Limb (tissue), 2 donors: ENCODE results near the gene TGM1.
"Not testable (repeated sequence)": the region's sequence is repeated elsewhere in the genome, so short reads cannot be mapped to it uniquely, and the experiment has no call there.

ENCODE experiments used
- DNase-seq, 2 donors: peaks; one replicate each; pipeline ENCODE4 v3.0.0-alpha.2; 2016; ENCODE audit errors: extremely low spot score in 2 of 2

TGM1 gene

GRCh38 chr14:24234095-24235005, 28.6 kb downstream of the TGM1 start:
- DNase-seq: no peak

GRCh38 chr14:24233538-24233866, 29.5 kb downstream of the TGM1 start:
- no peak for DNase-seq

DNA sequence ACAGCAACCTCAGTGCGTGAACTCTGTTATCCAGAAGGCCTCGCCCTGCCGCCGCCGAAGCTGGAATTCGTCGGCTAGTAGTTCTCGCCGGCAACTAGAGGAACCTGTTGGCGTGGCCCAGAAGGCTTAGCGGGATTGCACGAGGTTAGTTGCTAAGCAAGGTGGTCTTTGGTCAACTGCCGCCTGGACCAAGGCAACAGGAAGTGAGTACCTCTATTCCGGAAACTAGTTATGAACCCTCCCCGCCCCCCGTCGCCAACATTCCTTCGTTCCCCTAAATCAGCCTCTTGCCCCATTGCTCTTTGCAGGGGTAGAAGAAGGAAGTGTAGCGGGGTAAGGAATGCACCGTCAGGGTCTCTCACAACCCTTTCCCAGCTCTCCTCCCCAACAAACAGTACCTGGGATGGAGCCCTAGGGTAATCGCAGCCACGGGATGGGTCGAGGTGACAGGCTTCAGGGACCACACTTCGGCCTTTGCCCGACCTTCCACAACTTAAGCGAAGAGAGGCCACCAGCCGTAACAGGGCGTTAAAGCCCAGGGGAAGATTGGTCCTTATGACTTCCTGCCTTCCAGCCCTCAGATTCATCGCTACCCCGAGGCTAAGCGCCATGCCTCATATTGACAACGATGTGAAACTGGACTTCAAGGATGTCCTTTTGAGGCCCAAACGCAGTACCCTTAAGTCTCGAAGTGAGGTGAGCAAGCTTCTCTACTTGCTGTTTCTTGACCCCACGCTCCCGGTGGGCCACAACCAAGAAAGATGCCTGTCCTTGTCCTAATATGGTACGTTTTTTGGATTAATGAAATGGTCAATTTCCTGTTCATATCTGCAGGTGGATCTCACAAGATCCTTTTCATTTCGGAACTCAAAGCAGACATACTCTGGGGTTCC, 30.1 kb downstream of the TGM1 start, which contains the start of gene GMPR2:
GMPR2 (plus strand) TSS at position 285 of the 893 bp plus-strand sequence; CDS start at position 610, 325 bp downstream.
- DNase-seq: no peak

DNA sequence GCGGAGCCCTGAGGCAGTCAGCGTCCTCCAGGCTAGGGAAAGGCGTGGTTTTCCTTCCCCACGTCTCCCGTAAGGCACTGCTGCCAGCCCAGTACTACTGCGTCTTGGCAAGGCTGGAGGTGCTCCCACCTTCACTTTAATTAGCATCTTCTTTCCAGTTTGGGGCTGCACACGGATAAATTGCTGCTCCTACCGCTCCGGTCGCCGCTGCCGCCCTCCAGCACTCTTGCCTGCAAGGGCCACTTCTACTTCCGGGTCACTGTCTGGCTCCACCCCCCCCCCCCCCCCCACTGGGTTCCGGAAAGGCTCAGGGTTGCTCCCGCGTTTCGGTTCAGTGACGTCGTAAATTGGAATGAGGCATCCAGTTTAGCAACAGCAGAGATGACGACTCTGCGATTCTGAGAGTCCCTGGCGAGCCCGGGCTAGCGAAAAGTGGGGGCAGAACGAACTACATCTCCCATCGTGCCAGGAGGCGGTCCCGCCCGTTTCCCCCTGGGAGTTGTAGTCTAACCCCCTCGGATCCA, 30.8 kb downstream of the TGM1 start, which contains the start of gene NEDD8:
NEDD8 (minus strand) TSS at position 247 of the 524 bp plus-strand sequence; CDS start at position 147, 100 bp downstream.
- peak; percentile 91 to 96 for DNase-seq

GRCh38 chr14:24231263-24232120, 31.5 kb downstream of the TGM1 start:
- DNase-seq: peak in 1 of 2 donors; percentile 42

DNA sequence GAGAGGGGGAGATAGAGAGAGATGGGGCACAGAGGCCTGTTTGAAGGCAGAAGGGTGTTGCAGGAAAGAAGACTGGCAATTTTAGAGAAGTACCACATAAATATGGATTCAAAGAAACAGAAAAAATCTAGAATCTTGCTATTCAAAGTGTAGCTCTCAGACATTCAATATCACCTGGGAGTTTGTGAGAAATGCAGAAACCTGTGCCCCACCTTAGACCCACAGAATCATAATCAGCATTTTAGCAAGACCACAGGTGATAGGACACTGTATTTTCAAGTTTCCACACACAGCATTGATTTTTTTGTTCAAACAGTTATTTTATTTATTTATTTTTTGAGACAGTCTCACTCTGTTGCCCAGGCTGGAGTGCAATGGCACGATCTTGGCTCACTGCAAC, 34.1 kb downstream of the TGM1 start:
- no peak for DNase-seq

DNA sequence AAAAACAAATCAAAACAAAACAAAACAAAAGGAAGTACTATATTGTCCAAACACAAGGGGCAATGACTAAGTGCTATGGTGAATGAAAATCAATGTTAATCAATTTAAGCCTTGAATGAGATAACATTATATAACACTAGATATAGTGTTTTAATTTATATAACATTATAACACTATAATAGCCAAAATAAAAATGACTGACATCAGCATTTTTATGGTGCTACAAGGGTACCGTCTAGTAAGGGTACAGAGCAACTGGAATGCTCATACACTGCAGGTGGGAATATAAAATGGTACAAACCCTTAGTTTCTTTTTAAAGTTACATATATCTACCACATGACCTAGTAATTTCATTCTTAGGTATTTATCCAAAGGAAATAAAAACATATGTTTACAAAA, 36.5 kb downstream of the TGM1 start:
- no peak for DNase-seq

DNA sequence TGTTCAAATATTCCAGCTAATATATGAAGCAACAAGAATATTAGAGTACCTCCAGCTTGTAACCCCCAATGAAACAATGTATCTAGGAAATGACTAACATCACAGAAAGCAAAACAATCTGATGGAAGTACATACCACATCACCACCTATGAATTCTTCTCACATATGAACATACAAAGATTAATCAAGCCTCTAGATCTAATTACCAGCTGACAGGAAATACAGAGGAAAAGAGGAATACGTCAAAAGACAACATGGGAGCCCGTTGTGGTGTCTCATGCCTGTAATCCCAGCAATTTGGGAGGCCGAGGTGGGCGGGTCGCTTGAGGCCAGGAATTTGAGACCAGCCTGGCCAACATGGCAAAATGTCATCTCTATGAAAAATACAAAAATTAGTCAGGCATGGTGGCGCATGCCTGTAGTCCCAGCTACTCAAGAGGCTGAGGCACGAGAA, 38.3 kb downstream of the TGM1 start:
- DNase-seq: no peak

DNA sequence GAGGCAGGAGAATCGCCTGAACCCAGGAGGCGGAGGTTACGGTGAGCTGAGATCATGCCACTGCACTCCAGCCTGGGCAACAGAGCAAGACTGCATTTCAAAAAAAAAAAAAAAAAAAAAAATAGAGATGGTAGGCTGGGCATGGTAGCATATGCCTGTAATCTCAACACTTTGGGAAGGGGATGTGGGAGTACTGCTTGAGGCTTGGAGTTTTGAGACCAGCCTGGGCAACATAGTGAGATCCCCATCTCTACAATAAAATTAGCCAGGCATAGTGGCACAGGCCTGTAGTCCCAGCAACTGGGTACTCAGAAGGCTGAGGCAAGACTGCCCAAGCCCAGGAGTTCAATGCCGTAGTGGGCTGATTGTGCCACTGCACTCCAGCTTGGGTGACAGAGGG, 40.0 kb downstream of the TGM1 start:
- DNase-seq: not testable (repeated sequence)

- no peak for DNase-seq
These were observed 43.5 kb downstream of the TGM1 start for GRCh38 chr14:24219521-24219920.

DNA sequence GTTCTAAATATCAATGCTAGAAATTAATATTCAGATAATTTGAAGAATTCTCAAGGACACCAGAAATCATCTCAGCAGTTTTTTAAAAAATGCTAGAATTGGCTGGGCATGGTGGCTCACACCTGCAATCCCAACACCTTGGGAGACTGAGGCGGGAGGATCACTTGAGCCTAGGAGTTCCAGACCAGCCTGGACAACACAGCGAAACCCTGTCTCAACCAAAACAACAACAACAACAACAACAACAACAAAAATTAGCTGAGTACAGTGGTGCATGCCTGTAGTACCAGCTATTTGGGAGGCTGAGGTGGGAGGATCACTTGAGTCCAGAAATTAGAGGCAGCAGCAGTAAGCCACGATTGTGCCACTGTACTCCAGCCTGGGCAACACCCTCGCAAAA, 43.9 kb downstream of the TGM1 start:
- DNase-seq: no peak

DNA sequence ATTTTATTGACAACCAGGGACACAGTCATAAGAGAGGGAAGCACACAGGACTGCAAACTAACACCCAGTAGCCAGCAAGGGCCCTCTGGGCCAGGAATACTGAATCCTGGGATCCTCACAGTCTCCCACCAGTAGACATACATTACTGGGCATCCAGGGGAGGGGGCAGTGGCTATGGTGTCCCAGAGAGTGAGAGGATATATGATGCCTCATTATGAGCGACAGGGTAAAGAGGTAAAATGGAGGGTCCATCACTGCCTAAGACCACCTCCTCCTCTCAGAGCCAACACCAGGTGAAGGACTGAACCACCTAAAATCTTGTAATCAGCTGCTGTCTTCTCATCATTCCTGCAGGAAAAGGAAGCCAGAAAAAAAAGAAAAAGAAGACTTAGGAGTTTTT, 46.1 kb downstream of the TGM1 start:
- DNase-seq: not testable (repeated sequence)

- no peak for DNase-seq
These were observed 46.7 kb downstream of the TGM1 start for GRCh38 chr14:24216345-24216699.

- DNase-seq: peak; percentile 87 to 89
These were observed 47.3 kb downstream of the TGM1 start, which contains the start of gene MDP1 for GRCh38 chr14:24215495-24216344. Gene MDP1, minus strand, starts transcription at chr14:24216066. Its CDS starts 111 bp downstream, at chr14:24215955.

- DNase-seq: no peak
These were observed 48.9 kb downstream of the TGM1 start for GRCh38 chr14:24213866-24214662.

GRCh38 chr14:24212924-24213865, 49.8 kb downstream of the TGM1 start, which contains the start of gene CHMP4A:
Gene CHMP4A, minus strand, starts transcription at chr14:24213488. Its CDS starts 49 bp downstream, at chr14:24213439.
- peak; percentile 94 to 96 for DNase-seq

DNA sequence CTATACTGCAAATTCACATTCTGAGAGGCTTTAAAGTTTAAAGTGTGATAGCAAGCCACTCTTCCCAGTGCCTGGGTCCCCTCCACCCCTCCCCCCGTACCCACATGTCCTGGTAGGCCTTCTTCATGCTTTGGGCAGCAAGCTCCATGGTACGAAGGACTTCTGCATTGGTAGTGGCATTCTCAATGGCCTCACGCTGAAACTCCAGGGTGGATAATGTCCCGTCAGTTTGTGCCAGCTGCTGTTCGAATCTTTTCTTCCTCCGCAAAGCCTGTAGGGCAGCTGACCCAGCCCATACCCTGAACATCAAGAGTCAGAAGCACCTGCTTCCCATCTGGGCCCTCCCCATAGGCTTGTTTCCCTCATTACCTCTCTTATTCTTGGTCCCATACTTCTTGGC, 51.7 kb downstream of the TGM1 start:
- DNase-seq: no peak

DNA sequence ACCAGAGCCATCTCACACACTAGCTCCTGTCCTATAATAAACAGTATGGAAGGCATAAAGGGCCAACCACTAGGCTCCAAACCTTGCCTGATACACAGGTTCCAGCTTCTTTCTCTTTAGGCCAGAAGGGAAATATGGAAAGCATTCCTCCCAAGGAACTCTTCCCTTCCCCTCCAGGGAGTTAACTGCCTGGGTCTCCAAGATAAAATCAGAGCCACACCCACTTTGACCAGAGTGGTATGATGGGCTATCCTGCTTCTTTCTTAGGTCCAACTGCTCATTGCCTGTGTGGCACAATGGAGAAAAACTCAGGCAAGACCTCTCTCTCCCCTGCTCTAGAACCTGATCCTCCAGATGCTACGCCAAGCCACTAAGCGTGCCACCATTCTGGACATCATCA, 55.4 kb downstream of the TGM1 start:
- DNase-seq: no peak
